K562 (cell line): ENCODE measurements around the gene UFC1. TPM values are rescaled to one million over a fixed set of nuclear protein-coding genes. Genes with fewer than 3 reads are reported as not detected.

Experiments
- CBX8 ChIP-seq: fragments of 200-600 bp; sonication (generic); IDR thresholded peaks from 2 replicates; pipeline ENCODE4 v1.6.1; 2012; ENCODE audit warnings: borderline replicate concordance, mixed run types, low read depth, mild to moderate bottlenecking, moderate library complexity, mixed read lengths, low read length, control low read depth, inconsistent platforms; ENCODE audit not compliant: poor library complexity, severe bottlenecking; ENCODE audit errors: extremely low read depth
- FOXK2 ChIP-seq, 2 experiments: fragments of 450-650 bp; IDR thresholded peaks in 1 of 2; conservative IDR thresholded peaks in 1 of 2; 2 replicates each; pipeline ENCODE4 v1.6.1; 2016; ENCODE audit warnings: low read depth in 2 of 2, mild to moderate bottlenecking in 1 of 2
- HNRNPLL ChIP-seq: fragments of 200-400 bp; formaldehyde crosslinking; IDR thresholded peaks from 2 replicates; pipeline ENCODE4 v1.6.1; 2017; ENCODE audit warnings: low read length, low read depth, mild to moderate bottlenecking; ENCODE audit not compliant: poor library complexity, severe bottlenecking
- HSF4 ChIP-seq: fragments of 250-450 bp; sonication (Bioruptor Pico); IDR thresholded peaks from 2 replicates; pipeline ENCODE4 v2.1.2; 2022; ENCODE audit warnings: mild to moderate bottlenecking, moderate library complexity, borderline replicate concordance
- RCOR1 ChIP-seq, 2 experiments: IDR thresholded peaks; 2 replicates each; pipeline ENCODE4 v1.6.1; 2012; ENCODE audit warnings: low read depth in 2 of 2, low read length in 2 of 2, borderline replicate concordance in 1 of 2, improper control_type of control experiment in 1 of 2
- SIX5 ChIP-seq, 2 experiments: IDR thresholded peaks; 2 replicates each; pipeline ENCODE4 v1.6.1; 2011; ENCODE audit warnings: low read length in 2 of 2, borderline replicate concordance in 1 of 2, low read depth in 1 of 2, mild to moderate bottlenecking in 1 of 2, moderate library complexity in 1 of 2; ENCODE audit not compliant: insufficient read depth in 1 of 2
- TBP ChIP-seq: optimal IDR thresholded peaks from 2 replicates; pipeline ENCODE3; 2011; ENCODE audit warnings: low read depth, low read length, improper control_type of control experiment
- ZNF23 ChIP-seq: fragments of 250-450 bp; sonication (Bioruptor Pico); IDR thresholded peaks from 2 replicates; pipeline ENCODE4 v1.4.0; 2020; ENCODE audit warnings: mild to moderate bottlenecking
- polyA plus RNA-seq, 8 experiments: library from polyadenylated mRNA; depleted of rRNA in 4 of 8; stranded (reverse) in 5 of 8; unstranded in 3 of 8; fragments of >200 nt; fragmentation: Nextera tagmentation in 2 of 8; fragmentation: Illumina TruSeq in 1 of 8; extraction: Ambion mirVana in 2 of 8; extraction: Trizol in 1 of 8; gene quantifications; 2 replicates each; pipeline versions ENCODE4 v1.2.1 to v1.2.3, GENCODE V29; 2011 to 2014; ENCODE audit warnings: inconsistent platforms in 1 of 8, missing spikeins in 1 of 8
- total RNA-seq, 7 experiments: library from RNA; depleted of rRNA in 6 of 7; stranded (reverse); fragments of >200 nt in 6 of 7; fragmentation: Illumina TruSeq in 2 of 7; extraction: Trizol in 2 of 7; gene quantifications; 2 replicates each; pipeline versions ENCODE4 v1.2.1 to v1.2.3, GENCODE V29; 2011 to 2021; ENCODE audit warnings: low replicate concordance in 1 of 7
- TF ChIP-seq, protein P1 (sequence below): fragments of 150-350 bp; conservative IDR thresholded peaks from 2 replicates; pipeline ENCODE4 v1.6.1; 2014; ENCODE audit warnings: low read length
- TF ChIP-seq, protein P2 (sequence below), 2 experiments: IDR thresholded peaks; 2 replicates each; pipeline ENCODE4 v1.6.1; 2012; ENCODE audit warnings: improper control_type of control experiment in 2 of 2, low read depth in 2 of 2, low read length in 2 of 2, borderline replicate concordance in 1 of 2
- TF ChIP-seq, protein P3 (sequence below): sonication (generic); formaldehyde crosslinking; IDR thresholded peaks from 2 replicates; pipeline ENCODE4 v1.8.1; 2022; ENCODE audit warnings: missing genetic modification reagents
- TF ChIP-seq, protein P4 (sequence below), 2 experiments: fragments of 450-650 bp in 1 of 2; IDR thresholded peaks; 2 replicates each; pipeline ENCODE4 v1.6.1; 2011 to 2017; ENCODE audit warnings: low read depth in 2 of 2, antibody characterized with exemption in 1 of 2, borderline replicate concordance in 1 of 2, low read length in 1 of 2, mild to moderate bottlenecking in 1 of 2, mixed read lengths in 1 of 2; ENCODE audit not compliant: control insufficient read depth in 1 of 2

UFC1 gene
- total and polyA plus RNA-seq, 9 of the 15 experiments (the other 6 are each of a cell fraction or from before 2014, with no cell fraction given) = 92.8 to 220 (median 161) TPM

DNA sequence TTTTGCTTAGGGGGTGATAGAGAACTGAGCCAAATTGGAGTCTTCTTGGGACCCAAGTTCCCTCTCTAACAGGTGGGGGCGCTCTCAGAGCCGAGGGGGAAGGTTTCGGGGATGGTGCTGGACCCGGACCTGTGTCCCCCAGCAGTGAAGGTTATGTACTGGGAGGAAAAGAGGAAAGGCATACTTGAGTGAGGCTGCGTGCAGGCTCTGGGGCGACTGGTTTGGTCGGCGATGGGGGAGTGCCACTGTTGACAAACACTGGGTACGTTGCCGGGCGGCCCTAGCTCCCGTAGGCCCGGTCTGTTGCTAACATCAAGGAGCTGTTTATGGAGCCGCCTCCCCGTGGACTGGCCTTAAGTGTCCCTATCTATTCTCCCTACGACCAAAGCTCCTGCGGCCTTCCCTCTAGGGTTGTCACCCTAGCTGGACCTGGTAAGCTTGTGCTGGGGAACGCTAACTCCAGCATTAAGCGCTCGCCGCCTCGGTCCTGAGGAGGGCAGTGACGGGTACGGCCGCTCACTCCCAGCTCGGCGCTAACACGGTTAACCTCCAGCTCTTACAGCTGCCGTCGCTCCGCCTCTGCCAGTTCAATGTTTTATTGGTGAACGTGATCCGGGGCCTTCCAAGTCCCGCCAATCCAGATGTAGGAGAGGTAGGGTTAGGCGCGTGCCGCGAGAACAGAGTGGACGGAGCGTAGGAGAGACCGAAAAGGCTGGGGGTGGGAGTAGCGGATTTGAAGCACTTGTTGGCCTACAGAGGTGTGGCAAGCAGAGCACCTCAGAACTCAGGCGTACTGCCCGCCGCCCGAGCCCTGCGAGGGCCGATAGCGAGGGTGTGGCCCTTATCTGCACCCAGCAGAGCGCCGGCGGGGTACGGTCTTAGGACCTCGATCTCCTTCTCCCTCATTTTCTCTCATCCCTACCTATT, 12.2 kb downstream of the UFC1 start, which contains the start of gene PPOX (continued):
- peak; percentile 32 to 41; a peak in 2 of 4 replicates for TF ChIP-seq FOXK2 (conservative IDR thresholded peaks at IDR 0.05 in 1 of 2, IDR thresholded peaks at IDR 0.05 in 1 of 2; ENCODE audit: low read depth in 2 of 2)
- peak; percentile 82 for TF ChIP-seq TBP
- TF ChIP-seq SIX5 (IDR thresholded peaks at IDR 0.05; ENCODE audit: borderline replicate concordance in 1 of 2, insufficient read depth in 1 of 2, low read depth in 1 of 2, low read length in 2 of 2) = no peak
- TF ChIP-seq, protein P1, sequence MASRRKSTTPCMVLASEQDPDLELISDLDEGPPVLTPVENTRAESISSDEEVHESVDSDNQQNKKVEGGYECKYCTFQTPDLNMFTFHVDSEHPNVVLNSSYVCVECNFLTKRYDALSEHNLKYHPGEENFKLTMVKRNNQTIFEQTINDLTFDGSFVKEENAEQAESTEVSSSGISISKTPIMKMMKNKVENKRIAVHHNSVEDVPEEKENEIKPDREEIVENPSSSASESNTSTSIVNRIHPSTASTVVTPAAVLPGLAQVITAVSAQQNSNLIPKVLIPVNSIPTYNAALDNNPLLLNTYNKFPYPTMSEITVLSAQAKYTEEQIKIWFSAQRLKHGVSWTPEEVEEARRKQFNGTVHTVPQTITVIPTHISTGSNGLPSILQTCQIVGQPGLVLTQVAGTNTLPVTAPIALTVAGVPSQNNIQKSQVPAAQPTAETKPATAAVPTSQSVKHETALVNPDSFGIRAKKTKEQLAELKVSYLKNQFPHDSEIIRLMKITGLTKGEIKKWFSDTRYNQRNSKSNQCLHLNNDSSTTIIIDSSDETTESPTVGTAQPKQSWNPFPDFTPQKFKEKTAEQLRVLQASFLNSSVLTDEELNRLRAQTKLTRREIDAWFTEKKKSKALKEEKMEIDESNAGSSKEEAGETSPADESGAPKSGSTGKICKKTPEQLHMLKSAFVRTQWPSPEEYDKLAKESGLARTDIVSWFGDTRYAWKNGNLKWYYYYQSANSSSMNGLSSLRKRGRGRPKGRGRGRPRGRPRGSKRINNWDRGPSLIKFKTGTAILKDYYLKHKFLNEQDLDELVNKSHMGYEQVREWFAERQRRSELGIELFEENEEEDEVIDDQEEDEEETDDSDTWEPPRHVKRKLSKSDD = no peak
- TF ChIP-seq ZNF23 = no peak
- TF ChIP-seq HNRNPLL = peak; percentile 76
- TF ChIP-seq CBX8 = no peak
- TF ChIP-seq, protein P2, sequence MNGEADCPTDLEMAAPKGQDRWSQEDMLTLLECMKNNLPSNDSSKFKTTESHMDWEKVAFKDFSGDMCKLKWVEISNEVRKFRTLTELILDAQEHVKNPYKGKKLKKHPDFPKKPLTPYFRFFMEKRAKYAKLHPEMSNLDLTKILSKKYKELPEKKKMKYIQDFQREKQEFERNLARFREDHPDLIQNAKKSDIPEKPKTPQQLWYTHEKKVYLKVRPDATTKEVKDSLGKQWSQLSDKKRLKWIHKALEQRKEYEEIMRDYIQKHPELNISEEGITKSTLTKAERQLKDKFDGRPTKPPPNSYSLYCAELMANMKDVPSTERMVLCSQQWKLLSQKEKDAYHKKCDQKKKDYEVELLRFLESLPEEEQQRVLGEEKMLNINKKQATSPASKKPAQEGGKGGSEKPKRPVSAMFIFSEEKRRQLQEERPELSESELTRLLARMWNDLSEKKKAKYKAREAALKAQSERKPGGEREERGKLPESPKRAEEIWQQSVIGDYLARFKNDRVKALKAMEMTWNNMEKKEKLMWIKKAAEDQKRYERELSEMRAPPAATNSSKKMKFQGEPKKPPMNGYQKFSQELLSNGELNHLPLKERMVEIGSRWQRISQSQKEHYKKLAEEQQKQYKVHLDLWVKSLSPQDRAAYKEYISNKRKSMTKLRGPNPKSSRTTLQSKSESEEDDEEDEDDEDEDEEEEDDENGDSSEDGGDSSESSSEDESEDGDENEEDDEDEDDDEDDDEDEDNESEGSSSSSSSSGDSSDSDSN (IDR thresholded peaks at IDR 0.05; ENCODE audit: borderline replicate concordance in 1 of 2, low read depth in 2 of 2, low read length in 2 of 2) = peak; percentile 83 to 91; a peak in 3 of 4 replicates
- TF ChIP-seq, protein P3, sequence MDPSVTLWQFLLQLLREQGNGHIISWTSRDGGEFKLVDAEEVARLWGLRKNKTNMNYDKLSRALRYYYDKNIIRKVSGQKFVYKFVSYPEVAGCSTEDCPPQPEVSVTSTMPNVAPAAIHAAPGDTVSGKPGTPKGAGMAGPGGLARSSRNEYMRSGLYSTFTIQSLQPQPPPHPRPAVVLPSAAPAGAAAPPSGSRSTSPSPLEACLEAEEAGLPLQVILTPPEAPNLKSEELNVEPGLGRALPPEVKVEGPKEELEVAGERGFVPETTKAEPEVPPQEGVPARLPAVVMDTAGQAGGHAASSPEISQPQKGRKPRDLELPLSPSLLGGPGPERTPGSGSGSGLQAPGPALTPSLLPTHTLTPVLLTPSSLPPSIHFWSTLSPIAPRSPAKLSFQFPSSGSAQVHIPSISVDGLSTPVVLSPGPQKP (CRISPR knock-in tag) = no peak
- TF ChIP-seq, protein P4, sequence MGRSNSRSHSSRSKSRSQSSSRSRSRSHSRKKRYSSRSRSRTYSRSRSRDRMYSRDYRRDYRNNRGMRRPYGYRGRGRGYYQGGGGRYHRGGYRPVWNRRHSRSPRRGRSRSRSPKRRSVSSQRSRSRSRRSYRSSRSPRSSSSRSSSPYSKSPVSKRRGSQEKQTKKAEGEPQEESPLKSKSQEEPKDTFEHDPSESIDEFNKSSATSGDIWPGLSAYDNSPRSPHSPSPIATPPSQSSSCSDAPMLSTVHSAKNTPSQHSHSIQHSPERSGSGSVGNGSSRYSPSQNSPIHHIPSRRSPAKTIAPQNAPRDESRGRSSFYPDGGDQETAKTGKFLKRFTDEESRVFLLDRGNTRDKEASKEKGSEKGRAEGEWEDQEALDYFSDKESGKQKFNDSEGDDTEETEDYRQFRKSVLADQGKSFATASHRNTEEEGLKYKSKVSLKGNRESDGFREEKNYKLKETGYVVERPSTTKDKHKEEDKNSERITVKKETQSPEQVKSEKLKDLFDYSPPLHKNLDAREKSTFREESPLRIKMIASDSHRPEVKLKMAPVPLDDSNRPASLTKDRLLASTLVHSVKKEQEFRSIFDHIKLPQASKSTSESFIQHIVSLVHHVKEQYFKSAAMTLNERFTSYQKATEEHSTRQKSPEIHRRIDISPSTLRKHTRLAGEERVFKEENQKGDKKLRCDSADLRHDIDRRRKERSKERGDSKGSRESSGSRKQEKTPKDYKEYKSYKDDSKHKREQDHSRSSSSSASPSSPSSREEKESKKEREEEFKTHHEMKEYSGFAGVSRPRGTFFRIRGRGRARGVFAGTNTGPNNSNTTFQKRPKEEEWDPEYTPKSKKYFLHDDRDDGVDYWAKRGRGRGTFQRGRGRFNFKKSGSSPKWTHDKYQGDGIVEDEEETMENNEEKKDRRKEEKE (IDR thresholded peaks at IDR 0.05; ENCODE audit: borderline replicate concordance in 1 of 2, control insufficient read depth in 1 of 2, low read depth in 2 of 2, low read length in 1 of 2) = 0 out of 4 replicates have a peak, but pooled peaks of 1 of the 2 experiments have one; percentile 48
- TF ChIP-seq HSF4 (CRISPR knock-in tag) = no peak
- peak; percentile 94 to 97 for TF ChIP-seq RCOR1 (IDR thresholded peaks at IDR 0.05; ENCODE audit: borderline replicate concordance in 1 of 2, low read depth in 2 of 2, low read length in 2 of 2)
